Measurements from ENCODE around the gene TKTL1.
A peak's percentile ranks its signal among the peaks of the same experiment; 100 is the strongest.
"Not testable (repeated sequence)": the region's sequence is repeated elsewhere in the genome, so short reads cannot be mapped to it uniquely, and the experiment has no call there.

The TKTL1 gene, protein sequence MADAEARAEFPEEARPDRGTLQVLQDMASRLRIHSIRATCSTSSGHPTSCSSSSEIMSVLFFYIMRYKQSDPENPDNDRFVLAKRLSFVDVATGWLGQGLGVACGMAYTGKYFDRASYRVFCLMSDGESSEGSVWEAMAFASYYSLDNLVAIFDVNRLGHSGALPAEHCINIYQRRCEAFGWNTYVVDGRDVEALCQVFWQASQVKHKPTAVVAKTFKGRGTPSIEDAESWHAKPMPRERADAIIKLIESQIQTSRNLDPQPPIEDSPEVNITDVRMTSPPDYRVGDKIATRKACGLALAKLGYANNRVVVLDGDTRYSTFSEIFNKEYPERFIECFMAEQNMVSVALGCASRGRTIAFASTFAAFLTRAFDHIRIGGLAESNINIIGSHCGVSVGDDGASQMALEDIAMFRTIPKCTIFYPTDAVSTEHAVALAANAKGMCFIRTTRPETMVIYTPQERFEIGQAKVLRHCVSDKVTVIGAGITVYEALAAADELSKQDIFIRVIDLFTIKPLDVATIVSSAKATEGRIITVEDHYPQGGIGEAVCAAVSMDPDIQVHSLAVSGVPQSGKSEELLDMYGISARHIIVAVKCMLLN

GRCh38 chrX:154295664-154296310 is at the start of gene TKTL1:
Gene TKTL1 (plus strand): TSS chrX:154295795. CDS start chrX:154295860, 65 bp downstream.
- DNase-seq, result no peak

GRCh38 chrX:154247377-154248045 is 48.1 kb upstream of the TKTL1 start:
- not testable (repeated sequence) for DNase-seq

DNA sequence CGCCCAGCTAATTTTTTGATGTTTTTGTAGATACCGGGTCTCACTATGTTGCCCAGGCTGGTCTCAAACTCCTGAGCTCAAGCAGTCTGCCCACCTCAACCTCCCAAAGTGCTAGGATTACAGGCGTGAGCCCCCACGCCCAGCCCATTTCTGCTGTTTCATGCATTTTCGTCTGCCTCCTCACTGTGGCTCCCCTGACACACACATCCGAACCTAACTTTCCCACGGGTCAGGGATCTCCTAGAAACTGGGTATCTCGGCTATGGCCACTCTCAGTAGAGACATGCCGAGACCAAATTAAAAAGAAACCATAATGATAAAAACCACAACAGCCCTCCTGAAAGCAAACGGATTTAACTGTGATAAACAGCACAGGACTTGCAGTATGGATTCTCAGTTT is 47.5 kb upstream of the TKTL1 start:
- DNase-seq, result not testable (repeated sequence)

DNA sequence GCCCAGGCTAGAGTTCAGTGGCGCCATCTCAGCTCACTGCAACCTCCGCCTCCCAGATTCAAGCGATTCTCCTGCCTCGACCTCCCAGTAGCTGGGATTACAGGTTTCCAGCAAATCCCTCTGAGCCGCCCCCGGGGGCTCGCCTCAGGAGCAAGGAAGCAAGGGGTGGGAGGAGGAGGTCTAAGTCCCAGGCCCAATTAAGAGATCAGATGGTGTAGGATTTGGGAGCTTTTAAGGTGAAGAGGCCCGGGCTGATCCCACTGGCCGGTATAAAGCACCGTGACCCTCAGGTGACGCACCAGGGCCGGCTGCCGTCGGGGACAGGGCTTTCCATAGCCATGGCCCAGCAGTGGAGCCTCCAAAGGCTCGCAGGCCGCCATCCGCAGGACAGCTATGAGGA is 38.3 kb upstream of the TKTL1 start, which contains the start of gene OPN1MW3:
TSS of gene OPN1MW3 (plus strand) at position 301 of the 400 bp plus-strand sequence. CDS start at position 339, 38 bp downstream.
- DNase-seq, result not testable (repeated sequence)

DNA sequence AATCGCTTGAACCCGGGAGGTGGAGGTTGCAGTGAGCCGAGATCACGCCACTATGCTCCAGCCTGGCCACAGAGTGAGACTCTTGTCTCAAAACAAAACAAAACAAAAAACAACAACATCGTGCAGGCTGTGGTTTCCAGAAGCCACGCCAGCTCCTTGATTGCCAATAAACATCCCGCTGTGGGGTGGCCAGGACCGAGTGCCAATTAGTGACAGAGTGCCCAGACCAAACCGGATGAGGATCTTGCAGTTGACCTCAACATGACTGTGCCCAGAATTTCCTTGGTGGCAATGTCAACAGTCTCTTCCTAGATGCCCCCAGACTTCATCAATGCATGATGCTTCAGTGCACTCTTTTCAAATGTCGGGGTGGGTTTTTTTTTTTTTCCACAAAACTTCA is 36.9 kb upstream of the TKTL1 start:
- not testable (repeated sequence) for DNase-seq

DNA sequence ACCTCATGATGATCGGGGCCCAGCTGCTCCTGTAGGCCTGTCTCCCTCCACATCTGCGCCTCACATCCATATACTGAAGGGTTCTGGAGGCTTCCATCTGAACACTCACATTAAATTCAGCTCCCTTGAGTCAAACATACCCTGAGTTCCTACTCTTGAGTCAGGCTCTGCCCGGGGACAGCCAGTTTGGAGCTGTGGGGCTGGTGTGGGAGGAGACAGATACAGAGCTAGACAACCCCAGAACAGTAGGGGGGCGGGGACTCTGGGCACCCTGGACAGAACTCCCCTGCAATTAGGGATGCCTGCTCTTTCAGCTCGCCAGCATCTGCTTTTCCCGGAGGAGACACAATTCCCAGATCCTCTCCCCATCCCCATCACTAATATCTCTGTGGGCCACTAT is 32.5 kb upstream of the TKTL1 start:
- DNase-seq, result not testable (repeated sequence)

- not testable (repeated sequence) for DNase-seq
Observed at GRCh38 chrX:154269245-154269644, 26.4 kb upstream of the TKTL1 start.

DNA sequence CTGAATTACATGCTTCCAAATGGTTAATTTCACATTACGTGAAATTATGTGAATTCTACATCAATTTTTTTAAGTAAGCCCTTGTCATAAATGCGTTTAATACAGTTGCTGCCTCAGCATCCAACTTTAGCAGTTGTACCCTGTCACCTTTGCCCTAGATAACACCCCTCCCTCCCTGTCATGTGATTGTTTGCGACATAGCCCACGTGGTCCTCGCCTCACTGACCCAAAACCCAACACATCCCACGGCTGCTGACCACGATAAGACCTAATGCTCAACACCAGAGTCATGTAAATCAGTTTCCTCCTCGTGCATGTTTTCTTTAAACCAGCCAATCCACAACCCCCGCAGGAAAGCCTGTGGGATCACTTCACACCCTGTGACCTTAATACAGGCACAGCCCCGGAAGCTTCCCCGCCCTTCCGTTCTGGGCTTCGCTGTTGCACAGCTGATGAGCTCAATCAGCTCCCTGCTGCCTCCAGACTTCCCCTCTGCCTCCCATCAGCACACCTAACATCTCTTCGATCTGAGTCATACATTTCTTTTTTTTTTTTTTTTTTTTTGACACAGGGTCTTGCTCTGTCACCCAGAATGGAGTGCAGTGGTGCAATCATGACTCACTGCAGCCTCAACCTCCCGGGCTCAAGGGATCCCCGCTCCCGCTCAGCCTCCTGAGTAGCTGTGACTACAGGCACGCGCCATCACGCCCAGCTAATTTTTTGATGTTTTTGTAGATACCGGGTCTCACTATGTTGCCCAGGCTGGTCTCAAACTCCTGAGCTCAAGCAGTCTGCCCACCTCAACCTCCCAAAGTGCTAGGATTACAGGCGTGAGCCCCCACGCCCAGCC is 10.9 kb upstream of the TKTL1 start:
- not testable (repeated sequence) for DNase-seq

GRCh38 chrX:154286406-154286805 is 9.2 kb upstream of the TKTL1 start:
- DNase-seq, result not testable (repeated sequence)

DNA sequence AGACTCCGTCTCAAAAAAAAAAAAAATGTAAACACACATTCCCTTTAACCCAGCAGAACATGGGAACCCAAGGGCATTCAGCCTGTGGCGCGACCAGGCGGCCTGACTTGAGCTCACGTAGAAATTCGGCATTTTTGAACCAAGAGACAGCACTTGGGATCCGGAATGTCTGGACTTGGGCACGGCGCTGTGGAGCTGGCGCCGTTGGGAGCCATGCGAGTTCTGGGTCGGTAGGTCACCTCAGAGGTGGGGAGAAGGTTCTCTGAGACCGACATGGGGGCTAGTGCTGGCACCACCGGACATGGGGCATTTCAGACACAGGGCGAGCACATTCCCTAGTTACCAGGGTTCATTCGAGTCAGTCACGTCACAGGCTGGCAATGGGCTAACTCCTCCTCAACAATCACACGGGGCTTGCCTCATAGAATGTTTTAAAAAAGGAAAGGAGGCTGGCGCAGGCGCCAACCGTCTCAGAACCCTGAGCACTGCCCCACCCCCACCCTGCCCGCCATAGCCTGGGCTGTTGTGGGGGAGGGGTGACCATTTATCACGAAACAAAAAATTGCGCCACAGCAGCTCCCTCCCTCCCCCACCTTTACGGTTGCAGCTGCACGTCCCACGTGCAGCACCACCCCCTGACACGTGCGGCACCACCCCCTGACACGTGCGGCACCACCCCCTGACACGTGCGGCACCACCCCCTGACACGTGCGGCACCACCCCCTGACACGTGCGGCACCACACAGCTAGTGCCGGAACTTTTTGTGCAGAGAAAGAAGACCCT is 612 bp upstream of the TKTL1 start, which contains the start of gene TEX28:
TSS of gene TEX28 (minus strand) at position 334 of the 784 bp plus-strand sequence. CDS start 3,007 bp downstream, outside the sequence.
- DNase-seq, result no peak

GRCh38 chrX:154296731-154297130 is 1.1 kb downstream of the TKTL1 start:
- DNase-seq, result no peak

- DNase-seq, result no peak
Observed at GRCh38 chrX:154298312-154298711, 2.7 kb downstream of the TKTL1 start.

- DNase-seq, result no peak
Observed at GRCh38 chrX:154300816-154301215, 5.2 kb downstream of the TKTL1 start.

- not testable (repeated sequence) for DNase-seq
Observed at GRCh38 chrX:154302998-154303397, 7.4 kb downstream of the TKTL1 start.

- DNase-seq, result no peak
Observed at GRCh38 chrX:154303476-154303875, 7.9 kb downstream of the TKTL1 start.

GRCh38 chrX:154304846-154305245 is 9.3 kb downstream of the TKTL1 start:
- no peak for DNase-seq

DNA sequence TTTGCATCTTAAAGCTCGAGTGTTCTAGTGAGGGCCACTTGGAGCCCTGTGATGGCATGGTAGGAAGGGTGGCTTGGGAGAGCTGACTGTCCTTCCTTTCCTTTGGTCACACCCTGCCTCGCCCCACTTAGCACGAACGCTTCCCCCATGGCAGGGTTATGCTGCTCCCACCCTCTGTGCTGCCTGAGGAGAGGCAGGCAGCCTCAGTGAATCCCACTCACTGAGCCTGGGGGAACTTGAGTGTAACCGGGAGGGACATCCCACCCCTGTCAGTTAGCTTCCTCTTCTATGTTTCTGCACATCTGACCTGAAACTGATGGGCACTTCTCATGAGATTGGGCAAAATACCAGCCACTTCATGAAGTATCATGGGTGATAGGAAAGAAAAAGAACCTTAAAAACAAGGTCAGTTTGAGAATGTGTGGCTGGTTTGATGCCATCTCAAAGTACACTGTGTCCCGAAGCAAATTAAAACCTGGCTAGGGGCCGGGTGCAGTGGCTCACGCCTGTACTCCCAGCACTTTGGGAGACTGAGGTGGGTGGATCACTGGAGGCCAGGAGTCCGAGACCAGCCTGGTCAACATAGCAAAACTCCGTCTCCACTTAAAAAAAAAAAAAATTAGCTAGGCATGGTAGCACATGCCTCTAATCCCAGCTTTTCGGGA is 10.1 kb downstream of the TKTL1 start:
- DNase-seq, result no peak

DNA sequence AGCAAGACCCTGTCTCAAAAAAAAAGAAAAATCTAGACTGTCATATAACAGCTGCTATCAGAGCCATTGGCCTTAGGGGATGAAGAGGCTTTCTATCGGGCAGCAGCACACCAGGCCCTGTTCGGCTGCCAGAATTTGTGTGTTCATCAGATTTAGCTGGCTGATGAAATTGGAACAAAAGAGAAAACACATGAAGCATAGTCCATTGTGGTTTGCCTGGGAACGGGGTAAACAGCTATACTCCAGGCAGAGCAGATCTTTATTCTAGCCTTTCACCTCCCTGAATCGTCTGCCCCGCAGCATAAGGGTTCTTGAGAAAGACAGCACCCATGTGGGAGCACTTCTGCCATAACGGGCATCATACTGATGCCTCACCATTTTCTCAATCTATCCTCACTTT is 11.6 kb downstream of the TKTL1 start:
- no peak for DNase-seq

DNA sequence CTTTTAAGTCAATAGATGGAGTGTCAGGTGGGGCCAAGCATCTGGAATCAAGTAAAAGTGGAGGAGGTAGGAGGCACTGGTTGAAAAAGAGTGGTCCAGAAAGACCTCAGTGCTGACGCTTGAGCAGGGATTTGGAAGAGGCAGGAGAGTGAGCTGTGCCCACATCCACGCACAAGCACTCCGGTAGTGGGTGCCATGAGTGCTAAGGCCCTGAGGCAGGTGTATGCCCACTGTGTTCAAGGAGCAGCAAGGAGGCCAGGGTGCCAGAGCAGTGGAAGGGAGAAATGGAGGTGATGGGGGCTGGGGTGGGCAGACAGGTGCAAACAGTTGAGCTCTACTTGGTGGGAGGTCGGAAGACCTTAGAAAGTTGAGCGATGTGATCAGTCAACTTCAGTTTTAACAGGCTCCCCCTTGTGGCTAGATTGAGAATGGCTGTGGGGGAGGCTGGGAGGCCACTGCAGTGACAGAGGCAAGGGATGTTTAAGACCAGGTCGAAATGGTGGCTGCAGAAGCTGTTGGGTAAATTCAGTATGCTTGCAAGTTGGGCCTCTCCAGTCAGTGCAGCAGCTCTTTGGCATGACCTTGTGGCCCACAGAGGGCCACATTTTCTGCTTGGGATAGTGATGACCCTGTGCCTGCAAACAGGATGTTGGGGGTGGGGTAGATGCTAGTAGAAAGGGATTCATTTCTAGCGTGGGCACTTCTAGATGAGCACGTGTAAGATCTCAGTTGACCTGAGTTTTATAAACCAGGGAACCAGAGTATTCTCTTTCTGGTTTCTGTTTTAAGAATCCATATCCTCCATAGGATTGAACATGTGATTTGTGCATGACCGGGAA is 12.7 kb downstream of the TKTL1 start:
- peak in 1 of 2 experiments; percentile 41 for DNase-seq
